ENCODE data around the gene BCL2L1. TPM values are rescaled to one million over a fixed set of nuclear protein-coding genes. Genes with fewer than 3 reads are reported as not detected.

Gene BCL2L1
- total and polyA plus RNA-seq, 10 of the 15 experiments (the other 5 are each of a cell fraction or from before 2014, with no cell fraction given) = 0.63 to 67.7 (median 43.6) TPM

DNA sequence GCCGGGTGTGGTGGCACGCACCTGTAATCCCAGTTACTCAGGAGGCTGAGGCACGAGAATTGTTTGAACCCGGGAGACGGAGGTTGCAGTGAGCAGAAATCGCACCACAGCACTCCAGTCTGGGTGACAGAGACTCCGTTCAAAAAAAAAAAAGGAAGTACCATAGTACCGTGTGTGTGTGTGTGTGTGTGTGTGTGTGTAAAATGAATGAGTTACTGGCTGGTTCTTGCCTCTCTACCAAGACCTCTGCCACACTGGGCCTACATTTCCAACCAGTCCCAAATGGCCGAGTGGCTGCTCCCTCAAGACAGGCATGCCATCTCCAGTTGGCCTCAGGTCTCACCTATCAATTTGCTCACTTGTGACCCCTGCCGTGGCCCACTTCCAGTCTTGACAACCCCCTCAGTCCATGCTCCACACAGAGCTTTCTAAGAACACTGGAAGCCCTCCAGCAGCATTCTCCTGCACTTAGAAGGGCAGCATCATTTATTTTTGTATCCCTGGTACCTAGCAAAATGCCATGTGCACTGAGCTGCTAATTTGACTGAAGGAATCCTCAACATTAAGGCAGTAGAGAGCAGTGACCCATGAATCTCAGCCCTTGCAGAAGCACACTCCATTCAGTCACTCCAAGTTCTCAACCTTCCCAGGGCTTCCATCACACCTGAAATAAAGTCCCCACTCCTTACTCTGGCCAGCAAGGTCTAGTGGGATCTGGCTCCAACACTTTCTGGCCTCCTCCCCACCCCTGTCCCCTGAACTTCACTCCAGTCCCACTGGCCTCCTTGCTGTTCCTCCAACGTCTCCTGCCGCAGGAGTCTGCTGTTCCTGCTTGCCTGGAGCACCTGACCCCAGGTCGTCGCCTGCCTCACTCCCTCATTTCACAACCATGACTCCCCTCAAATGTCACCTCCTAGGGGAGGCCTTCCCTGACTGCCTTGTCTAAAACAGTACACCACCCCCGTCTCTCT, 55.1 kb downstream of the BCL2L1 start:
- WGBS (ENCODE audit: insufficient coverage, insufficient replicate concordance, low lambda C conversion rate, missing lambda C conversion rate) = 73% methylated on average over 14 of the region's 15 CpGs
- no peak overlapping the region for H3K9ac ChIP-seq (ENCODE audit: control insufficient read depth, insufficient read depth, low read length)
- RAD21 ChIA-PET (ENCODE audit: unreplicated experiment) = no interaction called here
- intact Hi-C loops (cut with micrococcal nuclease; ENCODE audit: unreplicated experiment) (no loop called here), in situ Hi-C loops (cut with MboI) (no loop called here)
- TF ChIP-seq, protein P1, sequence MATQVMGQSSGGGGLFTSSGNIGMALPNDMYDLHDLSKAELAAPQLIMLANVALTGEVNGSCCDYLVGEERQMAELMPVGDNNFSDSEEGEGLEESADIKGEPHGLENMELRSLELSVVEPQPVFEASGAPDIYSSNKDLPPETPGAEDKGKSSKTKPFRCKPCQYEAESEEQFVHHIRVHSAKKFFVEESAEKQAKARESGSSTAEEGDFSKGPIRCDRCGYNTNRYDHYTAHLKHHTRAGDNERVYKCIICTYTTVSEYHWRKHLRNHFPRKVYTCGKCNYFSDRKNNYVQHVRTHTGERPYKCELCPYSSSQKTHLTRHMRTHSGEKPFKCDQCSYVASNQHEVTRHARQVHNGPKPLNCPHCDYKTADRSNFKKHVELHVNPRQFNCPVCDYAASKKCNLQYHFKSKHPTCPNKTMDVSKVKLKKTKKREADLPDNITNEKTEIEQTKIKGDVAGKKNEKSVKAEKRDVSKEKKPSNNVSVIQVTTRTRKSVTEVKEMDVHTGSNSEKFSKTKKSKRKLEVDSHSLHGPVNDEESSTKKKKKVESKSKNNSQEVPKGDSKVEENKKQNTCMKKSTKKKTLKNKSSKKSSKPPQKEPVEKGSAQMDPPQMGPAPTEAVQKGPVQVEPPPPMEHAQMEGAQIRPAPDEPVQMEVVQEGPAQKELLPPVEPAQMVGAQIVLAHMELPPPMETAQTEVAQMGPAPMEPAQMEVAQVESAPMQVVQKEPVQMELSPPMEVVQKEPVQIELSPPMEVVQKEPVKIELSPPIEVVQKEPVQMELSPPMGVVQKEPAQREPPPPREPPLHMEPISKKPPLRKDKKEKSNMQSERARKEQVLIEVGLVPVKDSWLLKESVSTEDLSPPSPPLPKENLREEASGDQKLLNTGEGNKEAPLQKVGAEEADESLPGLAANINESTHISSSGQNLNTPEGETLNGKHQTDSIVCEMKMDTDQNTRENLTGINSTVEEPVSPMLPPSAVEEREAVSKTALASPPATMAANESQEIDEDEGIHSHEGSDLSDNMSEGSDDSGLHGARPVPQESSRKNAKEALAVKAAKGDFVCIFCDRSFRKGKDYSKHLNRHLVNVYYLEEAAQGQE (IDR thresholded peaks at IDR 0.05; ENCODE audit: low read depth, low read length) = no peak
- TF ChIP-seq SPI1 (IDR thresholded peaks at IDR 0.05; ENCODE audit: borderline replicate concordance, insufficient read depth, low read depth, low read length) (peak; percentile 23; the same call in 1 of the 2 replicates), GATAD2B (conservative IDR thresholded peaks at IDR 0.05; ENCODE audit: low read depth) (no peak), BACH1 (IDR thresholded peaks at IDR 0.05; ENCODE audit: borderline replicate concordance) (no peak)
- H3K79me2 ChIP-seq (ENCODE audit: control insufficient read depth, insufficient read depth, low read length) = peaks cover under 1% of the 10 kb centered on the region; the same call in 1 of the 2 replicates
- BruUV-seq (replicated peaks) = no TSS peak
- no peaks in the 10 kb centered on the region for H3K4me1 ChIP-seq (ENCODE audit: control insufficient read depth, insufficient read depth, low read length)
- H2AFZ ChIP-seq (ENCODE audit: control insufficient read depth, low read depth, low read length) = no peak overlapping the region
- ATAC-seq (no peak), DNase-seq (ENCODE audit: low read depth, low spot score) (no peak), FAIRE-seq (peak; percentile 47)
- SMC1A ChIA-PET (ENCODE audit: uncharacterized antibody, unreplicated experiment) = interaction anchor here (1.1 to 1.6 kb wide), 3 partner anchors 49 to 56 kb away, joined by 3 to 8 read pairs (median 3); no protein-coding TSS in a partner anchor
- H3K9me3 ChIP-seq (replicated peaks; ENCODE audit: control insufficient read depth, insufficient read depth, low read length) = no peaks in the 10 kb centered on the region
- H3K27ac ChIP-seq (ENCODE audit: control insufficient read depth, insufficient read depth) = no peak overlapping the region
- no peaks in the 10 kb centered on the region for H3K27me3 ChIP-seq (replicated peaks in 1 of 2; ENCODE audit: control insufficient read depth in 2 of 2, insufficient read depth in 2 of 2, low read length in 1 of 2)
- no peaks in the 10 kb centered on the region for H4K20me1 ChIP-seq (ENCODE audit: control insufficient read depth, insufficient read depth)
- H3K4me2 ChIP-seq (ENCODE audit: control insufficient read depth, insufficient read depth) = no peak overlapping the region
- CTCF ChIA-PET = interaction anchor here (1.0 to 1.6 kb wide), 2 partner anchors 55 to 56 kb away, joined by 3 to 4 read pairs; no protein-coding TSS in a partner anchor
- POLR2A ChIA-PET = interaction anchor here (0.5 kb wide), 1 partner anchor 68 kb away, joined by 3 read pairs; no protein-coding TSS in a partner anchor
- H3K4me3 ChIP-seq = no peak overlapping the region
- H3K36me3 ChIP-seq (ENCODE audit: control insufficient read depth in 2 of 2, insufficient read depth in 2 of 2, low read length in 1 of 2) = peaks cover 0 to 14% of the 10 kb centered on the region in 2 experiments; a peak in 3 of 4 replicates
